ENCODE data around the gene RTL1.

RTL1 gene

DNA sequence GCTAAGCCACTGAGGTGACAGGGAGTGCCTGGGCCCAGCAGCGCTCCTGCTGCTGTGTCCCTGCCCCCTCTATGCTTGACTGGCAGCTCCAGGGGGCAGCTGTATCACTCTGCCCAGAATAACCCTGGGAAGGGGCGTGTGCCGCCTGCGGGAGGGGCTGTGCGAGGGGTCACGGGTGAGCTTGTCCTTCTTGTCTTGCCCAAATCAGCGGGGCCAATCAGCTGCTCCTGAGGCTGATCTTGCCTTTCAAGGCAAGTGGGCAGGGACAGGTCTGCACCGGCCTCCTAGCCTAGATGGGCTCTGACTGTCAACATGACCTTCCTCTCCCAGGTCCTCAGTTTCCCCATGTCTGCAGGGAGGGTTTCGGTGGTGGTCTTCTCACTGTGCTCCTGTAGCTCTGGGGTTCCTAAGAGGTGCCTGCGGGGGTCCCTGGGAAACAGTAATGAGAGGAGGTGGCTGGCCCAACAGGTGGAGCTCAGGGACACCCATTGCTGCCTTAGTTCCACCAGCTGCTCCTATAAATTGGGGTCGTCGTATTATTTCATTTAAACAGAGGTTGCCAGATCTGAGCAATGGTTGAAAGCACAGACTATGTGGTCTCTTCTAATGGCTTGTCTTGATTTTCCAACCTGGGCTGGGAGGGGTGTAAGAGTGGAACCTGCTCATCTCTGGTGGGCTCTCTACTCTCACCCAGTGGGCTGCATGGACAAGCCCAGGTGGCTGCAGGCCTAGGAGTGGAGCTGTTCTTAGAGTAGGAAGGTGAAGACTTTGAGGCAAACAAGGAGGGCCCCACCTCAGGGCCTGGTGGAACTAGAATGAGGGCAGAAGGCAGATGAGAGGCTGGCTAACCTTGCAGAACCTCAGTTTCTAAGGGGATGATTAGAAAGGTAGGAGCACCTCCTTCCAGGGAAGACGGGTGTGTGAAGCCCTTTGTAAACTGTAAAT lies 11.7 kb downstream of the RTL1 start:
- Mint-ChIP-seq H3K27ac (no peak overlapping the region), H3K4me3 (no peak overlapping the region), H3K9me3 (ENCODE audit: low read depth) (no peaks in the 10 kb centered on the region), H3K36me3 (no peaks in the 10 kb centered on the region), H3K4me1 (ENCODE audit: low read depth) (no peaks in the 10 kb centered on the region), H3K27me3 (peaks cover 16% of the 10 kb centered on the region)

DNA sequence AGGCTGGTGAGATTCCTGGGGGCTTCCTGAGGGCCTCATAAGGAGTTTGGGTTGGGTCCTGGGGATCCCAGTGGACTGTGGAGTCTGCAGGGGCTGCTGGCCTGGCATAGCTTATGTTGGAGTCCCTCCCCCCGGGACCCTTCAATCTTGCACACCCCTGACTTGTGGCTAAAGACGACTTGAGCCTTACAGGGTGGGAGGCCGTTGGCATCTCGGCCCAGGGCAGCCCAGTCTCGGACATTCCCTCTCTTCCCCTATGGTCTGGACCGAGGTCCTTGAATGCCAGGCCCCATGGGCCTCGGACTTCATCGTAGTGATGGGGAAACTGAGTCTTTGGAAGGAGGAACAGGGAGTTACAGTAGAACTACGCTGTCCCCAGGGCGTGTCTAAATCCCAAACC lies 12.5 kb downstream of the RTL1 start:
- Mint-ChIP-seq H3K27ac (no peak overlapping the region), H3K27me3 (peaks cover 13% of the 10 kb centered on the region), H3K36me3 (no peaks in the 10 kb centered on the region), H3K4me1 (ENCODE audit: low read depth) (no peaks in the 10 kb centered on the region), H3K4me3 (no peak overlapping the region), H3K9me3 (ENCODE audit: low read depth) (no peaks in the 10 kb centered on the region)

DNA sequence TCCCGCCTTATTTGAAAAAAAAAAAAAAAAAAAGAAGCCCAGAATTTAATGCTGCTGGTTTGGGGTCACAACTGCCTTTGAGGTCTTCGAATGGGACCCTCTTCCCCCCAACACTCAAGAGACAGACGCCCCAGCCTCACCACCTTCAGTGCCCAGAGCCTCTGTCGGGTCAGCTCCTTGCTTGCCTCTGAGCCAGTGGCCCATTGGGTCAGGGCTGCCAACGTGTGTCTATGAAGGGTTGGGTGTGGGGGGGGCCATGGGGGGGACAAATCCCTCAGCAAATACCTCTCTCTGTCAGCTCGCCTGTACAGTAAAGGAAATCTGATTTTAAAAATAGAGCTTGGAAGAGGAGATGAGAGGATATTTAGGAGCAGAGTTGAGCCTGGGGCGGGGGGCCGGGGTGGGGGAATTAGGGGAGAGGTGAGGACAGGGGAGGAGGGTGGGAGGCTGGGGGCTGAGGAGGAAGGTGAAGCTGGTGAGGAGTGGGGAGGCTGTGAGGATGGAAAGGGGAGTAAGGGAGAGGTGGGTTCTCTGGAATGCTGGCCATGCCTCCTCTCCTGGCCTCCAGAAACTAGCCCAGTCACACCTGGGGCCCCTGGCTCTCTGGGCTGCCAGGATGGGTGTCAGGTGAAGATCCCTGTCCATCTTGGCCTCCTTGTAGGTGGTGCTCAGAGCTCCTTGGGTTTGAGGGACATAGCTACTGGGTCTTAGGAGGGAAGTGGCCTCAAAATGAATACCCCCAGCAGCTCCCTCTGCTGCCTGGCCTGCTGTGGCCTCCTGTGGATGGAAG lies 13.3 kb downstream of the RTL1 start:
- Mint-ChIP-seq H3K36me3 (no peaks in the 10 kb centered on the region), H3K4me1 (ENCODE audit: low read depth) (no peaks in the 10 kb centered on the region), H3K9me3 (ENCODE audit: low read depth) (no peaks in the 10 kb centered on the region), H3K27me3 (peaks cover 10% of the 10 kb centered on the region), H3K4me3 (no peak overlapping the region), H3K27ac (no peak overlapping the region)

DNA sequence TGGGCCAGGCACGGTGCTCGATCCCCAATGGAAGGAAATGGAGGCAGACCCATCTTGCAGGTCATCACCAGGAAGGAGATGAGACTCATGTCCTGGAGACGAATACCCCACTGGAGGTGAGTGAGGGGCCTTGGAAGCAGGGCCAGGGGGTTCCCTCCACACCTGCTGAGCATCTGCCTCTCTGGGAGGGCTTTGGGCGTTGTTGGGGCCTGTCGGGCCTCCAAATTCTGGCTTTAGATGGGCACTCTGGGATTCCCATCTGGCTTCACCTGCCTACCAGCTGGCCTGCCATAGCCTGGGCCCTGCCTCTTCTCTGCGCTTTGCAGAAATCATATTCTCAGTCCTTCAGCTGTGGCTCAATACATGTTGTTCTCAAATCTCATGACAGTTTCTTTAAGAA lies 13.9 kb downstream of the RTL1 start:
- H3K27ac Mint-ChIP-seq = no peak overlapping the region
- H3K27me3 Mint-ChIP-seq = peaks cover 6% of the 10 kb centered on the region
- no peaks in the 10 kb centered on the region for H3K4me1 Mint-ChIP-seq (ENCODE audit: low read depth)
- no peak overlapping the region for H3K4me3 Mint-ChIP-seq
- no peaks in the 10 kb centered on the region for H3K36me3 Mint-ChIP-seq
- no peaks in the 10 kb centered on the region for H3K9me3 Mint-ChIP-seq (ENCODE audit: low read depth)

DNA sequence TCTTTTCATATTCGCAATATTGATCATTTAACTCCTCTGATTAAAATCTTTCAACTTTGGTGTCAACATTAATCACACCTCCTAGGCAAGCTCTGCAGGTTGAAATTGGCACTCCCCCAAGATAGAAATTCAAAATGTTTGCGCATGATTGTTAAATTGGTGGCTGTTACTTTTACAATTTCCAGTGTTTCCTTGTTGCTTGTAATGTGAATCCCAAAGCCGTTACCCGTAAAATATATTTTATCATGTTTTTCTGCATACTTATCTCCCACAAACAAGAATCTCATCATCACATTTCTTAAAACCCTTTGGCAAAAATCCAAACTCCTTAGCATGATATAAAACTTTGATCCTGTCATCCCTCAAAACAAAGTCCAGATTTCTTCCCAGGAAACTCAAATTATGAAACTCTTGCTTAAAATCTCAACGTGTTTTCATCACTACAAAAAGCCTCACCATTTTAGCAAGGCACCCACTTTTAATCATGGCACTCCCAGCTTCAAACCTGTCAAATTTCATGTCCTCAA lies 14.7 kb downstream of the RTL1 start:
- H3K9me3 Mint-ChIP-seq (ENCODE audit: low read depth) = no peaks in the 10 kb centered on the region
- H3K36me3 Mint-ChIP-seq = no peaks in the 10 kb centered on the region
- H3K27ac Mint-ChIP-seq = no peak overlapping the region
- no peaks in the 10 kb centered on the region for H3K4me1 Mint-ChIP-seq (ENCODE audit: low read depth)
- H3K4me3 Mint-ChIP-seq = no peak overlapping the region
- H3K27me3 Mint-ChIP-seq = peaks cover 6% of the 10 kb centered on the region

DNA sequence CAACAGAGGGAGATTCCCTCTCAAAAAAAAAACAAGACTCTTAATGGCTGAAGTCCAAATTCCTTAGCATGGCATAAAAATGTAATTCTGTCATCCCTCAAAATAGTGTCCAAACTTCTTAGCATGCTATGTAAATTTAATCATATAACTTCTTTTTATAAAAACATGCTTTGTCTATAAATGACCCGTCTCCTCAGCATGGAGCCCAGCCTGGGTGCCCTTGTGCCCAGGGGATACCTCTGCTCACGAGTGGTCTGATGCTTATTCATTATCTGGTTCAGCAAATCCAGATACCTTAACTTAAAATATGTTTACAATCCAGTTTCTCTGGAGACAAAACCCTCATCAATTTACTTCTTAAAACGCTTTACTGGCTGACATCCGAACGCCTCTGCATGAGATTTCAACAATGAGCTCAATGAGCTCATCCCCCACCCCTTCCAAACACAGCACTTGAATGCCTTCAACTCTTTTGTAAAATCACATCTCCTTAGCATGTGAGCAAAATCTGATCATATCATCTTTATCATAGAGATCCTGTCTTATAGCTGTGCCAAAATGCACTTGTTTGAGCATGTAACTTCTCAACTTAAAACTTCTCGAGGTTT lies 15.7 kb downstream of the RTL1 start:
- H3K4me3 Mint-ChIP-seq = no peak overlapping the region
- peaks cover 6% of the 10 kb centered on the region for H3K27me3 Mint-ChIP-seq
- H3K9me3 Mint-ChIP-seq (ENCODE audit: low read depth) = no peaks in the 10 kb centered on the region
- H3K27ac Mint-ChIP-seq = no peak overlapping the region
- H3K4me1 Mint-ChIP-seq (ENCODE audit: low read depth) = no peaks in the 10 kb centered on the region
- H3K36me3 Mint-ChIP-seq = no peaks in the 10 kb centered on the region

DNA sequence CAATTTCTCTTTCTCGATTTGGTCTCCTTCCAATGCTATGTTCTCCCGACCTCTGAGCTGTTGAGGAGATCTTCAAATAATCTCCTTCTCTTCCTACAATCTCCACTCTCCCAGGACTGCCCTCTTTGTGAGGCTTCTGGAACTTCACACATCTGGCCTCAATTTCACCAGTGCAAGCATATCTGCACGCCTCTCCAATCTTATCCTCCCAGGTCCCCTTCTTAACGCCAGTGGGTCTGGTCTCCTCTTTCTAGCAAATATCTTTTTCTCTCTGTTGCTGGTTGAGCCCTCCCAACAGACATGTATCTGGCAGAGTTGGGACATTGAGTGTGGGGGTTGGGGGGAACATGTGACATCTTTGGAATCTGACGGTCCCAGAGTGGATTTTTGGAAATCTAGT lies 17.9 kb downstream of the RTL1 start:
- Mint-ChIP-seq H3K36me3 (no peaks in the 10 kb centered on the region), H3K4me1 (ENCODE audit: low read depth) (no peaks in the 10 kb centered on the region), H3K9me3 (ENCODE audit: low read depth) (no peaks in the 10 kb centered on the region), H3K27ac (no peak overlapping the region), H3K27me3 (peaks cover 6% of the 10 kb centered on the region), H3K4me3 (no peak overlapping the region)

DNA sequence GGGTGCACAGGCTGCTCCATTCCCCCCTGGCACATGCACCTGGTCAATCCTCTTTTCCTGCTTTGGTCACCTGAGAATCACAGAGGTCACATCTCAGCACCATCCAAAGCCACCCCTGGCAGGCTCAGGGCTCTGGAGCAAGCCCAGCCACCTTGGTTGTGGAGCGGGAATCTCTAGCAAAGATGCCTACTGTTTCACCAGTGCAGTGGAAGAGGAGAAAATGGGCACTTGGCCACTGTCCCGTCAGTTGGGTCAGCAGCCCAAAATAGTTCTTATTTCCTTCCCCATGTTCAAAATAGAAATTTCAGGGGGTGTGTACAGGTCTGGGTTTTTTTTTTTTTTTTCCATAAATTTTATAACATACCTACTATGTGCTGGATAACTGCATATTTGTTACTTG lies 18.3 kb downstream of the RTL1 start:
- Mint-ChIP-seq H3K4me1 (ENCODE audit: low read depth) (no peaks in the 10 kb centered on the region), H3K4me3 (no peak overlapping the region), H3K27ac (no peak overlapping the region), H3K36me3 (no peaks in the 10 kb centered on the region), H3K27me3 (peaks cover 6% of the 10 kb centered on the region), H3K9me3 (ENCODE audit: low read depth) (no peaks in the 10 kb centered on the region)

DNA sequence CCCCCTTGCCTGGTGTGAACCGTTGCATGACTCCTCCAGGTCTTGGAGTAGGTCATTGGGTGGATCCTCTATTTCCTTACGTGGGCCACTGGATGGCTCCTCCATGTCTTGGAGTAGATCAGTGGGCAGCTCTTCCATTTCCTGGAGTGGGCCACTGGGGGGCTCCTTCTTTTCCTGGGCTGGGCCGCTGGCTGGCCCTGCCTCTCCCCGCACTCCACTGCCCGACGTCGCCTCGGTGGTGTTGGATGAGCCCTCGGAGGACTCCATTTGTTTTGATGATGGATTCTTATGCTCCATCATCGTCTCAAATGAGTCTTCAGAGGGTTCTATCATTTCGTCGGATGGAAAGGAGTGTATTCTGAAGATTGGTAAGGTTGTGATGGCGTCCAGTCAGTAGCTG lies 19.1 kb downstream of the RTL1 start:
- Mint-ChIP-seq H3K4me1 (ENCODE audit: low read depth) (no peaks in the 10 kb centered on the region), H3K27me3 (peaks cover 6% of the 10 kb centered on the region), H3K27ac (no peak overlapping the region), H3K4me3 (no peak overlapping the region), H3K9me3 (ENCODE audit: low read depth) (no peaks in the 10 kb centered on the region), H3K36me3 (no peaks in the 10 kb centered on the region)

DNA sequence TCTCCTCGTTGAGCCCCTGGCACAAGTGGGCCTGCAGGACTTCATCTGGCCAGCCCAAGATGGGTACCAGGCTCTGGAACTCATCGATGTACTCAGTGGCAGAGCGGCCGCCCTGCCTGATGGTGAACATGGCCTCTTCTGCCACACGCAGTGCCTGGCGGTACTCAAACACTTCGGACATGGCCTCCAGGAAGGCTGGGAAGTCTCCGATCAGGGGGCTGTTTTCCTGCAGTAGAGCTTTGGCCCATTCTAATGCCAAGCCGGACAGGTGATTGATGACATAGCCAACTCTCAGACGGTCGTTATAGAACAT lies 19.8 kb downstream of the RTL1 start:
- H3K9me3 Mint-ChIP-seq (ENCODE audit: low read depth) = no peaks in the 10 kb centered on the region
- no peaks in the 10 kb centered on the region for H3K36me3 Mint-ChIP-seq
- peaks cover 4% of the 10 kb centered on the region for H3K27me3 Mint-ChIP-seq
- no peaks in the 10 kb centered on the region for H3K4me1 Mint-ChIP-seq (ENCODE audit: low read depth)
- no peak overlapping the region for H3K4me3 Mint-ChIP-seq
- H3K27ac Mint-ChIP-seq = no peak overlapping the region

DNA sequence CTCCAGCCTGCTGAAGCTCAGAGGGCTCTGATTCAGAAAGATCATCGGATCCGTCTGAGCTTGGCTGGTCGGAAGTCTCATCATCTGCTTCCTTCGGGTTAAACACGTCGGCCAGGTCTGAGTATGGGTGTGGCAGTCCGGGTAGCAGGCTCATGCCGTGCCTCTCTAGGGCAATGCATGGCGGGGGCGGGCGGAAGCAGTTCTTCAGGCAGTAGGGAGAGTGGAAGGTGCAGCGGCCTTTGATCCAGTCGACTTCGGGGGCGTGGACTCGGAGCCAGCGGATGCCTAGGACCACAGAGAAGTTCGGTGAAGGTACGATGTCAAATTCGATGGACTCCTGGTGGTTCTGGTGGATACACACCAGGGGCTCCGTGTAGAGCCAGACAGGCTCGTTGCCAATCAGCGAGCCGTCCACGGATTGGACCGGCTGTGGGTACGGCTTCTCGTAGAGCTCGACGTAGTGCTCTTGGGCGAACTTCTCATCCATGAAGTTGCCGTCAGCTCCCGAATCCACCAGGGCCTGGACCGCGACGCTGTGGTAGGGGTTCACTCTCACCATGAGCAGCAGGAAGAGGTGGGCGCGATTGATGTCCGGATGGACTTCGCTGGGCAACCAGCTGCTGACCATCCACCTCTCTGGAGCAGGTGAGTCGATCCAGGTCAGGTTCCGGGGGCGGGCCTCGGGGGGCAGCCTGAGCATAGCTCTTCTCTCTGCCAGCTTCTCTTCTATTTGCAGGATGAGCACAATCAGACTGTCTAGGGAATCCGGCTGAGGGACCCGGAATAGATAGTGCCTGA lies 20.3 kb downstream of the RTL1 start:
- Mint-ChIP-seq H3K27ac (no peak overlapping the region), H3K4me1 (ENCODE audit: low read depth) (no peaks in the 10 kb centered on the region), H3K4me3 (no peak overlapping the region), H3K27me3 (peaks cover 4% of the 10 kb centered on the region), H3K36me3 (no peaks in the 10 kb centered on the region), H3K9me3 (ENCODE audit: low read depth) (no peaks in the 10 kb centered on the region)

DNA sequence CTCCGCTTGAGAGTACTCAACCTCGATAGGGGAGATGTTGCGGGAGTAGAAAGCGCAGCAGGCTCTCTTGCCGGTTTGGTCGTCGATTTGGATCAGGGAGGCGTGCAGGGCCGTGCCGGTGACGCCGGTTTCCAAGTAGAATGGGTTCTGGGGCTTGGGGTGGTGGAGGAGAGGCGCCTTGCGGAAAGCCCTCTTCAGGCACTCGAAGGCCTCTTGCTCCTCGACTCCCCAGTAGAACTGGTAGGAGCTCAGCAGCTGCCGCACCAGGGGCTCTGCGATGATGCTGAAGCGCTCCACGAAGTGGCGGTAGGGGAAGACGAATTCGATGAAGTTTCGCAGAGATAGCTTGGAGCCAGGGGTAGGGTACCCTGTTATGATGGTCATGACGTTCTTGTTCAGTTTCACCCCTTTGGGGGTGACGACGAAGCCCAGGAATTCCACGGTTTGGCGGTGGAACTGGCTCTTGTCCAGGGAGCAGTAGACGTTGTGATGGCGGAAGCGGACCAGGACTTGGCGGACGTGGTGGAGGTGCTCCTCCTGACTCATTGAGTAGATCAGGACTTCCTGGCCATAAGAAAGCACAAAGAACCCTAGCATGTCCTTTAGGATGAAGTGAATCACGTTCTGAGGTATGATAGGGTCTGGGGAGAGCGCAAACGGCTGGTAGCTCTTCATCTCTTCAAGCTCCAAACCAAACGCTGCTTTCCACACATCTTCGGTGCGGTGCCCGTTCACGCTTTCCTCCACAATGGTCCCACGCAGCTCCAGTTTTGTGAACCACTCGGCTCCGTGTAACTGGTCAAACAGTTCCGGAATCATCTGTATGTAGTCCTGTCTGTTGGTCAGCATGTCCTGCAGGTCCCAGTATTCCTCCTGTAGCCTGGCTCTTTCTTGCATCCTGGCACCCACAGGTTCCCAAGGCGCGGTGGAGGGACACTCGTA lies 21.2 kb downstream of the RTL1 start:
- H3K27me3 Mint-ChIP-seq = peaks cover 3% of the 10 kb centered on the region
- no peaks in the 10 kb centered on the region for H3K9me3 Mint-ChIP-seq (ENCODE audit: low read depth)
- no peak overlapping the region for H3K4me3 Mint-ChIP-seq
- no peak overlapping the region for H3K27ac Mint-ChIP-seq
- H3K36me3 Mint-ChIP-seq = no peaks in the 10 kb centered on the region
- no peaks in the 10 kb centered on the region for H3K4me1 Mint-ChIP-seq (ENCODE audit: low read depth)

DNA sequence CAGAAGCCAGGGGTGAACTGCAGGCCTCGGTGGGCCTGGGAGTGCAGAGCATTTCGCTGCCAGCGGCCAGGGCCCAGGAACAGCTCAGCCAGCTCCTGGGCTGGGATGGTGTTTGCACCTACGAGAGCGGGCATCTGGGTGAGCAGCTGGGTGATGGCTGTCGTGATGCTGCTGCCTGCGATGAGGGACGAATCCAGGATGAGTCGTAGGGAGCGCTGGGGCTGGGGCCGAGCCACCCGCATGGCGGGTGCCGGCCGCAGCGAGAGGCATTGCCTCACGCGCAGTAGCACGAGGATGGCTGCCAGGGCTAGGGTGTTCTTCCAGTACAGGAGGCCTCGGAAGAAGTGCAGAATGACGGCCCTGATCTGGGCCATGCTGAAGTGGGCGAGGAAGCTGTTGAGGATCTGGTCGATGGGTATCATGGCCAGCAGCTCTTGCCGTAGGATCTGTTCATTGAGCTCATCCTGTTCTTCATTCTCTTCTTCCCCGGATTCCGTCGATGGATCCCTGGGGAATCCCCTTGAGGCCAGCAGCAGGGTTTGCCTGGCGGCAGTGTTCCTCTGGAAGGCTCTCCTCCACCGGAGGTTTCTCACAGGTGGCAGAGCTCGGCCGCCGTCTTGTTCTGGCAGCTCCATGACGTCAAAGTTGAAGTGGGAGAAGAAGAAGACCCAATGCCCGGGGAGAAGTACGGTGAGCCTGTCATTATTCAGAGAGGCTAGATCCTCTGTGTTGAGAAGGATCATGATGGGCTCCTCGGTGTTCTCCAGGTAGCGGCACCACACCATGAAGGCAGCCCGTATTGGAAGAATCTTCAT lies 22.1 kb downstream of the RTL1 start:
- no peak overlapping the region for H3K27ac Mint-ChIP-seq
- no peaks in the 10 kb centered on the region for H3K9me3 Mint-ChIP-seq (ENCODE audit: low read depth)
- H3K4me3 Mint-ChIP-seq = no peak overlapping the region
- no peaks in the 10 kb centered on the region for H3K4me1 Mint-ChIP-seq (ENCODE audit: low read depth)
- H3K36me3 Mint-ChIP-seq = no peaks in the 10 kb centered on the region
- peaks cover 4% of the 10 kb centered on the region for H3K27me3 Mint-ChIP-seq

All from activated naive CD8-positive, alpha-beta T cell (primary cell).